K562 (cell line): ENCODE data around the gene AMOT.

Experiments
- BHLHE40 ChIP-seq: IDR thresholded peaks from 2 replicates; pipeline ENCODE4 v1.6.1; 2011; ENCODE audit warnings: low read length, improper control_type of control experiment
- CTCF ChIP-seq, 3 experiments: IDR thresholded peaks in 2 of 3; conservative IDR thresholded peaks in 1 of 3; 2 replicates each; pipeline ENCODE4 v1.5.1; 2011 to 2012; ENCODE audit warnings: low read length in 3 of 3, mild to moderate bottlenecking in 3 of 3, control low read depth in 2 of 3, improper control_type of control experiment in 1 of 3, inconsistent platforms in 1 of 3, low read depth in 1 of 3, mixed read lengths in 1 of 3, moderate library complexity in 1 of 3; ENCODE audit not compliant: insufficient read depth in 2 of 3
- FOSL1 ChIP-seq: fragments of 200-800 bp; sonication (Bioruptor generic); conservative IDR thresholded peaks from 2 replicates; pipeline ENCODE4 v1.6.1; 2016; ENCODE audit warnings: missing genetic modification characterization, missing compliant biosample characterization
- POLR2A ChIP-seq: fragments of 450-650 bp; conservative IDR thresholded peaks from 2 replicates; pipeline ENCODE4 v1.6.1; 2016
- POLR2AphosphoS5 ChIP-seq: IDR thresholded peaks from 2 replicates; pipeline ENCODE4 v1.6.1; 2011; ENCODE audit warnings: mild to moderate bottlenecking, low read depth, low read length, moderate library complexity; ENCODE audit not compliant: control insufficient read depth, insufficient read depth
- PREB ChIP-seq: sonication (generic); formaldehyde crosslinking; IDR thresholded peaks from 2 replicates; pipeline ENCODE4 v1.8.1; 2023; ENCODE audit warnings: mild to moderate bottlenecking, missing genetic modification reagents
- RBM15 ChIP-seq: fragments of 200-400 bp; formaldehyde crosslinking; IDR thresholded peaks from 2 replicates; pipeline ENCODE4 v1.6.1; 2018; ENCODE audit warnings: mild to moderate bottlenecking, low read length, moderate library complexity; ENCODE audit not compliant: insufficient read depth
- SNIP1 ChIP-seq: fragments of 450-650 bp; IDR thresholded peaks from 2 replicates; pipeline ENCODE4 v1.7.1; 2017; ENCODE audit warnings: low read depth, mild to moderate bottlenecking
- STAG1 ChIP-seq: sonication (generic); formaldehyde crosslinking; IDR thresholded peaks from 2 replicates; pipeline ENCODE4 v1.5.0; 2020; ENCODE audit warnings: missing genetic modification reagents, borderline replicate concordance
- STAT5B ChIP-seq: fragments of 250-450 bp; sonication (Bioruptor Pico); IDR thresholded peaks from 2 replicates; pipeline ENCODE4 v1.8.0; 2021; ENCODE audit warnings: mild to moderate bottlenecking, inconsistent platforms
- THAP7 ChIP-seq: fragments of 250-450 bp; sonication (Bioruptor Pico); IDR thresholded peaks from 2 replicates; pipeline ENCODE4 v1.5.0; 2021
- USF2 ChIP-seq: sonication (generic); formaldehyde crosslinking; IDR thresholded peaks from 2 replicates; pipeline ENCODE4 v1.5.0; 2020; ENCODE audit warnings: missing genetic modification reagents

- TF ChIP-seq FOSL1 (no peak), THAP7 (CRISPR knock-in tag) (no peak), STAT5B (CRISPR knock-in tag) (no peak), PREB (CRISPR knock-in tag) (no peak), STAG1 (CRISPR knock-in tag) (no peak), RBM15 (no peak), BHLHE40 (no peak), POLR2AphosphoS5 (no peak), SNIP1 (no peak), CTCF (IDR thresholded peaks at IDR 0.05 in 2 of 3, conservative IDR thresholded peaks at IDR 0.05 in 1 of 3; ENCODE audit: insufficient read depth in 2 of 3, low read depth in 1 of 3, low read length in 3 of 3) (no peak), USF2 (CRISPR knock-in tag) (no peak), POLR2A (no peak)
These were observed 32.6 kb downstream of the AMOT start for GRCh38 chrX:112808007-112808406.
